Gastroesophageal sphincter (tissue), 3 donors: ENCODE measurements around the gene PTPRC.

Experiments
- POLR2A ChIP-seq, 2 donors: fragments of 450-650 bp; IDR thresholded peaks; one replicate each; pipeline ENCODE4 v1.6.1; 2017; ENCODE audit warnings: antibody characterized with exemption in 2 of 2, mild to moderate bottlenecking in 2 of 2, moderate library complexity in 1 of 2
- TF ChIP-seq, protein P1 (sequence below), 4 experiments: fragments of 200-600 bp in 2 of 4; fragments of 450-650 bp in 2 of 4; sonication (generic) in 1 of 4; IDR thresholded peaks; one replicate each; pipeline ENCODE4 v1.5.1; 2017 to 2019; ENCODE audit warnings: antibody characterized with exemption in 4 of 4, mild to moderate bottlenecking in 2 of 4, moderate library complexity in 2 of 4

GRCh38 chr1:198600906-198601305 is 37.9 kb upstream of the PTPRC start:
- TF ChIP-seq, protein P1, sequence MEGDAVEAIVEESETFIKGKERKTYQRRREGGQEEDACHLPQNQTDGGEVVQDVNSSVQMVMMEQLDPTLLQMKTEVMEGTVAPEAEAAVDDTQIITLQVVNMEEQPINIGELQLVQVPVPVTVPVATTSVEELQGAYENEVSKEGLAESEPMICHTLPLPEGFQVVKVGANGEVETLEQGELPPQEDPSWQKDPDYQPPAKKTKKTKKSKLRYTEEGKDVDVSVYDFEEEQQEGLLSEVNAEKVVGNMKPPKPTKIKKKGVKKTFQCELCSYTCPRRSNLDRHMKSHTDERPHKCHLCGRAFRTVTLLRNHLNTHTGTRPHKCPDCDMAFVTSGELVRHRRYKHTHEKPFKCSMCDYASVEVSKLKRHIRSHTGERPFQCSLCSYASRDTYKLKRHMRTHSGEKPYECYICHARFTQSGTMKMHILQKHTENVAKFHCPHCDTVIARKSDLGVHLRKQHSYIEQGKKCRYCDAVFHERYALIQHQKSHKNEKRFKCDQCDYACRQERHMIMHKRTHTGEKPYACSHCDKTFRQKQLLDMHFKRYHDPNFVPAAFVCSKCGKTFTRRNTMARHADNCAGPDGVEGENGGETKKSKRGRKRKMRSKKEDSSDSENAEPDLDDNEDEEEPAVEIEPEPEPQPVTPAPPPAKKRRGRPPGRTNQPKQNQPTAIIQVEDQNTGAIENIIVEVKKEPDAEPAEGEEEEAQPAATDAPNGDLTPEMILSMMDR (IDR thresholded peaks at IDR 0.05), result no peak
- no peak for TF ChIP-seq POLR2A (IDR thresholded peaks at IDR 0.05)
